ENCODE data around the gene GALC. TPM values are rescaled to one million over a fixed set of nuclear protein-coding genes. Genes with fewer than 3 reads are reported as not detected.
A peak's percentile ranks its signal among the peaks of the same experiment; 100 is the strongest.

Gene GALC
- total and polyA plus RNA-seq, 9 of the 15 experiments (the other 6 are each of a cell fraction or from before 2014, with no cell fraction given), result 1.6 to 15.0 (median 7.3) TPM

DNA sequence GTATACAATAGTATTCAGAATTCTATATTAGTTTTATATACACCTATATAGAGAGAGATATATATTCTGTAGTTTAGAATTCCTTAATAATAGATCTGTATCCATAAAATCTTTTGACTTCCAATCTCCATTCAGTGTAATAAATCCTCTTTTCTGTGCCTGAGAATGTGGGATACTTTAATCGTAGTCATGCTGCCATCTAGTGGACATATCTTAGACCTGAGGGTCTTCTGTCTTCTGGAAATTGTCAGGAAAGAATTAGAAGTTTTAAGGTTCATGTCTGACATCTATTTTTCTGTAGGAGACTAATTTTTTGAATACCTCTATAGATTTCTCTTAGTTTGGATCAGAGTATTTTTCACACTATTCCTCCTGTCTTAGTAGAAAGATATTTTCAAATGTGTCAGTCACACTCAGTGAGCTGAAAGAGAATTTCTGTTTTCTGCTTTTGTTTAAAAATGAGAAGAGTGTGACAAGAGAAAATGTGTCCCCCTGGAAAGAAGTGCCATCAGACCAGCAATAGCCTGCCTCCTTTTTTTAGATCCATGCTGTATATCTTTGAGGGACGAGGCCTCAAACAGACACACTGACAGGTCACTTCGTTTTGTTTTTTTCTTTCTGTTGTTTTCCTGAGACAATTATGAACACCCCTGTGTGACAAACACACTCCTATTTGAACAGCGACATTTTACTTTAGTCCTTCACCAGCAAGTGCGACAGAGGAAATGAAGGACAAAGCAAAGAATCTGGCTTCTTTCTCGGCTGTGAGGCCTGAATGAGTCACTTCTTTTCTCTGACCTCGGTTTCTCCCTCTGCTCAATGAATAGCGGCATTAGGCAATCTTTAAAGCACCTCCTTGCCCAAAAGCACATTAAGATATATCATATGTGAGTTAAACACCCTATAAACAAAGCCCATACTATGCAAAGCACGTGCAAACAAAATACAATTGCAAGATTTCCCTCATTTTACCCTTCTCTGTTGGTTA lies 96.3 kb downstream of the GALC start:
- FAIRE-seq (no peak), DNase-seq (ENCODE audit: extremely low read depth in 1 of 4, low spot score in 3 of 4) (peak; percentile 17 to 44 (median 38)), ATAC-seq (peak; percentile 82)
- no peaks in the 10 kb centered on the region for H3K79me2 ChIP-seq (ENCODE audit: control insufficient read depth, insufficient read depth, low read length)
- no peaks in the 10 kb centered on the region for H3K36me3 ChIP-seq (ENCODE audit: control insufficient read depth, insufficient read depth, low read length)
- BruUV-seq (replicated peaks), result no TSS peak
- in situ Hi-C loops (cut with MboI) (no loop called here), intact Hi-C loops (cut with micrococcal nuclease) (loop anchor here (5.0 kb wide), 1 partner anchor 89 kb away; no protein-coding TSS in a partner anchor)
- POLR2A ChIA-PET, result no interaction called here
- H3K9me3 ChIP-seq (replicated peaks; ENCODE audit: control insufficient read depth, insufficient read depth, low read depth, low read length), result no peaks in the 10 kb centered on the region
- no peak overlapping the region for H3K4me2 ChIP-seq (ENCODE audit: insufficient read depth, low read length)
- H2AFZ ChIP-seq (ENCODE audit: low read depth, low read length), result no peak overlapping the region
- H3K9ac ChIP-seq (ENCODE audit: insufficient read depth in 1 of 2, low read depth in 2 of 2, low read length in 2 of 2), result no peak overlapping the region
- no peaks in the 10 kb centered on the region for H3K27me3 ChIP-seq (ENCODE audit: control insufficient read depth in 2 of 2, insufficient read depth in 2 of 2, low read length in 2 of 2)
- no peak overlapping the region for H3K4me3 ChIP-seq
- H3K4me1 ChIP-seq (replicated peaks in 1 of 2; ENCODE audit: control insufficient read depth in 2 of 2, insufficient read depth in 2 of 2, low read length in 2 of 2), result no peaks in the 10 kb centered on the region
- H3K27ac ChIP-seq (ENCODE audit: extremely low read depth, low read depth, low read length), result no peak overlapping the region
- CTCF ChIA-PET (ENCODE audit: low intra/inter-chr PET ratio), result no interaction called here
- no peaks in the 10 kb centered on the region for H3K9me1 ChIP-seq (ENCODE audit: control insufficient read depth, insufficient read depth, low read length)
- 0% methylated on average over 9 of the region's 9 CpGs for WGBS (ENCODE audit: insufficient coverage, low coverage, missing lambda C conversion rate)
- H4K20me1 ChIP-seq (replicated peaks; ENCODE audit: control insufficient read depth, insufficient read depth, low read length), result no peaks in the 10 kb centered on the region
- no peak for TF ChIP-seq ZNF347 (CRISPR knock-in tag; IDR thresholded peaks at IDR 0.05; ENCODE audit: low read depth)
- no peak for TF ChIP-seq ZC3H4 (CRISPR knock-in tag; IDR thresholded peaks at IDR 0.05; ENCODE audit: borderline replicate concordance)
- TF ChIP-seq PHTF2 (CRISPR knock-in tag; IDR thresholded peaks at IDR 0.05), result no peak
- TF ChIP-seq, protein P1, sequence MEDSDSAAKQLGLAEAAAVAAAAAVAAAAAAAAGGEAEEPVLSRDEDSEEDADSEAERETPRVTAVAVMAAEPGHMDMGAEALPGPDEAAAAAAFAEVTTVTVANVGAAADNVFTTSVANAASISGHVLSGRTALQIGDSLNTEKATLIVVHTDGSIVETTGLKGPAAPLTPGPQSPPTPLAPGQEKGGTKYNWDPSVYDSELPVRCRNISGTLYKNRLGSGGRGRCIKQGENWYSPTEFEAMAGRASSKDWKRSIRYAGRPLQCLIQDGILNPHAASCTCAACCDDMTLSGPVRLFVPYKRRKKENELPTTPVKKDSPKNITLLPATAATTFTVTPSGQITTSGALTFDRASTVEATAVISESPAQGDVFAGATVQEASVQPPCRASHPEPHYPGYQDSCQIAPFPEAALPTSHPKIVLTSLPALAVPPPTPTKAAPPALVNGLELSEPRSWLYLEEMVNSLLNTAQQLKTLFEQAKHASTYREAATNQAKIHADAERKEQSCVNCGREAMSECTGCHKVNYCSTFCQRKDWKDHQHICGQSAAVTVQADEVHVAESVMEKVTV (CRISPR knock-in tag; IDR thresholded peaks at IDR 0.05), result peak; percentile 19; the same call in 1 of the 2 replicates
- TF ChIP-seq, protein P2, sequence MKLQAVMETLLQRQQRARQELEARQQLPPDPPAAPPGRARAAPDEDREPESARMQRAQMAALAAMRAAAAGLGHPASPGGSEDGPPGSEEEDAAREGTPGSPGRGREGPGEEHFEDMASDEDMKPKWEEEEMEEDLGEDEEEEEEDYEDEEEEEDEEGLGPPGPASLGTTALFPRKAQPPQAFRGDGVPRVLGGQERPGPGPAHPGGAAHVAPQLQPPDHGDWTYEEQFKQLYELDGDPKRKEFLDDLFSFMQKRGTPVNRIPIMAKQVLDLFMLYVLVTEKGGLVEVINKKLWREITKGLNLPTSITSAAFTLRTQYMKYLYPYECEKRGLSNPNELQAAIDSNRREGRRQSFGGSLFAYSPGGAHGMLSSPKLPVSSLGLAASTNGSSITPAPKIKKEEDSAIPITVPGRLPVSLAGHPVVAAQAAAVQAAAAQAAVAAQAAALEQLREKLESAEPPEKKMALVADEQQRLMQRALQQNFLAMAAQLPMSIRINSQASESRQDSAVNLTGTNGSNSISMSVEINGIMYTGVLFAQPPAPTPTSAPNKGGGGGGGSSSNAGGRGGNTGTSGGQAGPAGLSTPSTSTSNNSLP (IDR thresholded peaks at IDR 0.05; ENCODE audit: borderline replicate concordance, low read depth, low read length), result no peak
- no peak for TF ChIP-seq ETV1 (tag; conservative IDR thresholded peaks at IDR 0.05; ENCODE audit: low read depth)
- TF ChIP-seq ZNF174 (CRISPR knock-in tag; IDR thresholded peaks at IDR 0.05), result no peak
- no peak for TF ChIP-seq MAFK (IDR thresholded peaks at IDR 0.05; ENCODE audit: low read length)
- no peak for TF ChIP-seq SAFB (IDR thresholded peaks at IDR 0.05; ENCODE audit: borderline replicate concordance, low read depth, low read length)
- no peak for TF ChIP-seq POLR2G (IDR thresholded peaks at IDR 0.05; ENCODE audit: low read depth, low read length)
- TF ChIP-seq CAMTA2 (CRISPR knock-in tag; conservative IDR thresholded peaks at IDR 0.05), result no peak
- TF ChIP-seq SP2 (IDR thresholded peaks at IDR 0.05; ENCODE audit: extremely low read depth, low read depth, low read length, poor library complexity, severe bottlenecking), result no peak
- TF ChIP-seq ZNF384 (IDR thresholded peaks at IDR 0.05; ENCODE audit: low read depth, low read length), result no peak
